NCI-H526 treated with DMSO at 0.1 percent for 48 hours (cell line): Measurements from ENCODE around the gene IRGQ.

Experiments used
- DNase-seq: peaks from one replicate; lab custom pipeline; 2025; lab: John Stamatoyannopoulos, UW

The IRGQ gene

GRCh38 chr19:43544077-43544476, 51.9 kb downstream of the IRGQ start:
- no peak for DNase-seq

GRCh38 chr19:43541920-43542650, 53.8 kb downstream of the IRGQ start:
- no peak for DNase-seq

- no peak for DNase-seq
Observed at GRCh38 chr19:43540381-43540780, 55.6 kb downstream of the IRGQ start.

- no peak for DNase-seq
Observed at GRCh38 chr19:43538922-43539321, 57.0 kb downstream of the IRGQ start.

GRCh38 chr19:43534816-43535761, 60.8 kb downstream of the IRGQ start:
- DNase-seq: no peak
